Measurements from ENCODE around the gene THSD7B.

THSD7B gene

DNA sequence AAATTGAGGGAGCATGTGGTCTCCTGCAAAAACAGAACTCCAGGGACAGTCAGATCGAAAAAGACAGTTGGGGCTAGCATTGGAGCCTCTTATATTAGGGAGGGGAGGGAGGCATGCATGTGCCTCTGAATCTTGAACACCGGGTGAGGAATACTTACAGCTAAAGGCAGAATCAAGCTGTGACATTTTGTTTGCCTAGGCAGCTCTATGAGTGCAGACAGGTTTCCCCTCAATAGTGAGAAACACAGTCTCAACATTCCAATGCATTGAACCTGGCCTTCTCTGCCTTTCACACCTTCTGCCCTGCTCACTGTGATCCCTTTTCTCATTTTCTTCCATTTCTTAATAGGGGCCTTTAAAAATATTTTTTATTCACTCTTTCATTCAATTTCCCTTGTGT, 140.4 kb downstream of the THSD7B start:
- Histone ChIP-seq H3K27me3 (ENCODE audit: control insufficient read depth in 1 of 2, insufficient read depth in 1 of 2, low read length in 2 of 2) (no peaks in the 10 kb centered on the region), H3K4me2 (ENCODE audit: low read length, poor library complexity, severe bottlenecking) (no peak overlapping the region), H4K8ac (ENCODE audit: low read length) (no peak overlapping the region), H2BK15ac (ENCODE audit: low read depth, poor library complexity, severe bottlenecking) (no peak overlapping the region), H2BK120ac (ENCODE audit: low read depth, low read length) (no peak overlapping the region), H2AK5ac (ENCODE audit: low read length, severe bottlenecking) (no peak overlapping the region), H3K79me1 (replicated peaks; ENCODE audit: low read length, poor library complexity, severe bottlenecking) (no peaks in the 10 kb centered on the region), H2BK5ac (ENCODE audit: low read depth, low read length, poor library complexity, severe bottlenecking) (no peak overlapping the region), H4K91ac (ENCODE audit: low read length) (no peak overlapping the region), H3K36me3 (ENCODE audit: control insufficient read depth in 1 of 2, insufficient read depth in 2 of 2, low read depth in 1 of 2, low read length in 2 of 2) (no peaks in the 10 kb centered on the region), H3K27ac (ENCODE audit: low read length, poor library complexity, severe bottlenecking) (no peak overlapping the region), H2AFZ (ENCODE audit: low read depth, low read length) (no peak overlapping the region), H3K23ac (ENCODE audit: low read length in 2 of 2) (no peak overlapping the region), H3K18ac (ENCODE audit: low read depth in 1 of 2, low read length in 2 of 2) (no peak overlapping the region), H3K9ac (ENCODE audit: low read length) (no peak overlapping the region), H3K4me1 (ENCODE audit: control insufficient read depth, insufficient read depth, low read depth, low read length) (peaks cover 6% of the 10 kb centered on the region), H2BK12ac (ENCODE audit: low read length in 2 of 2) (no peak overlapping the region), H3K4me3 (ENCODE audit: insufficient read depth in 1 of 2, low read depth in 1 of 2, low read length in 2 of 2) (no peak overlapping the region), H3K4ac (ENCODE audit: low read depth in 1 of 2, low read length in 2 of 2) (no peak overlapping the region), H3K14ac (ENCODE audit: low read length in 2 of 2) (no peak overlapping the region), H3K9me3 (ENCODE audit: control insufficient read depth, low read length) (no peaks in the 10 kb centered on the region)
- DNase-seq: no peak
- WGBS: 60% methylated on average over 2 of the region's 2 CpGs

DNA sequence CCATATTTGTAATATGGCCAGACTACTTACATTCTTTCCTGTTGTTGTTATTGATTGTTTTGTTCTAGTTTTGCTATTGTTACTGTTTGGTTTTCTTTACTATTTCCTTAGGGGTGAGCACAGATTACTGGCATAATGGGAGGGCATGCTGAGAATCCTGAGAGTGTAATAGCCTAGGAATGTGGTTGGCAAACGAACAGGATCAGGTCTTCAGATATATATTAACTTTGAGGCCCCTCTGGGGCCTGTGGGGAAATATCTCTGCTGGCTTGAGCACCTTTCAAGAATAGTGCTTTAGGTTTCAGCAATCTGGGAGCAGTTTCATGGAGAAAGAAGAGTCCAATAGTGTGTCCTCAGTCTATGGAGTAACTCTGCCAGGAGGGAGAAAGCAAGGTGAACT, 144.4 kb downstream of the THSD7B start:
- Histone ChIP-seq H3K14ac (ENCODE audit: low read length in 2 of 2) (no peak overlapping the region), H2AK5ac (ENCODE audit: low read length, severe bottlenecking) (peak overlapping the region; percentile 86), H4K8ac (ENCODE audit: low read length) (no peak overlapping the region), H3K9ac (ENCODE audit: low read length) (no peak overlapping the region), H3K18ac (ENCODE audit: low read depth in 1 of 2, low read length in 2 of 2) (no peak overlapping the region), H3K23ac (ENCODE audit: low read length in 2 of 2) (no peak overlapping the region), H4K91ac (ENCODE audit: low read length) (no peak overlapping the region), H2BK5ac (ENCODE audit: low read depth, low read length, poor library complexity, severe bottlenecking) (peak overlapping the region; percentile 91), H3K4ac (ENCODE audit: low read depth in 1 of 2, low read length in 2 of 2) (no peak overlapping the region), H3K27ac (ENCODE audit: low read length, poor library complexity, severe bottlenecking) (peak overlapping the region; percentile 86), H3K36me3 (ENCODE audit: control insufficient read depth in 1 of 2, insufficient read depth in 2 of 2, low read depth in 1 of 2, low read length in 2 of 2) (no peaks in the 10 kb centered on the region), H2AFZ (ENCODE audit: low read depth, low read length) (no peak overlapping the region), H2BK15ac (ENCODE audit: low read depth, poor library complexity, severe bottlenecking) (no peak overlapping the region), H3K79me1 (replicated peaks; ENCODE audit: low read length, poor library complexity, severe bottlenecking) (no peaks in the 10 kb centered on the region), H3K4me2 (ENCODE audit: low read length, poor library complexity, severe bottlenecking) (peak overlapping the region; percentile 38), H3K4me1 (ENCODE audit: control insufficient read depth, insufficient read depth, low read depth, low read length) (no peaks in the 10 kb centered on the region), H2BK12ac (ENCODE audit: low read length in 2 of 2) (no peak overlapping the region), H3K9me3 (ENCODE audit: control insufficient read depth, low read length) (no peaks in the 10 kb centered on the region), H2BK120ac (ENCODE audit: low read depth, low read length) (no peak overlapping the region), H3K4me3 (ENCODE audit: insufficient read depth in 1 of 2, low read depth in 1 of 2, low read length in 2 of 2) (no peak overlapping the region), H3K27me3 (ENCODE audit: control insufficient read depth in 1 of 2, insufficient read depth in 1 of 2, low read length in 2 of 2) (no peaks in the 10 kb centered on the region)
- DNase-seq: no peak
- WGBS: 13% methylated on average over 1 of the region's 1 CpG

GRCh38 chr2:136916131-136916530, 150.8 kb downstream of the THSD7B start:
- H4K91ac ChIP-seq (ENCODE audit: low read length): no peak overlapping the region
- no peak overlapping the region for H2BK12ac ChIP-seq (ENCODE audit: low read length in 2 of 2)
- peaks cover 11% of the 10 kb centered on the region for H3K4me1 ChIP-seq (ENCODE audit: control insufficient read depth, insufficient read depth, low read depth, low read length)
- no peaks in the 10 kb centered on the region for H3K9me3 ChIP-seq (ENCODE audit: control insufficient read depth, low read length)
- no peak overlapping the region for H4K8ac ChIP-seq (ENCODE audit: low read length)
- no peak overlapping the region for H3K4me3 ChIP-seq (ENCODE audit: insufficient read depth in 1 of 2, low read depth in 1 of 2, low read length in 2 of 2)
- no peak overlapping the region for H2AFZ ChIP-seq (ENCODE audit: low read depth, low read length)
- no peak for DNase-seq
- no peaks in the 10 kb centered on the region for H3K79me1 ChIP-seq (replicated peaks; ENCODE audit: low read length, poor library complexity, severe bottlenecking)
- H3K4ac ChIP-seq (ENCODE audit: low read depth in 1 of 2, low read length in 2 of 2): no peak overlapping the region
- H3K27me3 ChIP-seq (ENCODE audit: control insufficient read depth in 1 of 2, insufficient read depth in 1 of 2, low read length in 2 of 2): no peaks in the 10 kb centered on the region
- H3K14ac ChIP-seq (ENCODE audit: low read length in 2 of 2): no peak overlapping the region
- no peak overlapping the region for H3K23ac ChIP-seq (ENCODE audit: low read length in 2 of 2)
- H2AK5ac ChIP-seq (ENCODE audit: low read length, severe bottlenecking): no peak overlapping the region
- no peaks in the 10 kb centered on the region for H3K36me3 ChIP-seq (ENCODE audit: control insufficient read depth in 1 of 2, insufficient read depth in 2 of 2, low read depth in 1 of 2, low read length in 2 of 2)
- no peak overlapping the region for H2BK15ac ChIP-seq (ENCODE audit: low read depth, poor library complexity, severe bottlenecking)
- H3K9ac ChIP-seq (ENCODE audit: low read length): no peak overlapping the region
- no peak overlapping the region for H2BK5ac ChIP-seq (ENCODE audit: low read depth, low read length, poor library complexity, severe bottlenecking)
- 56% methylated on average over 2 of the region's 2 CpGs for WGBS
- H2BK120ac ChIP-seq (ENCODE audit: low read depth, low read length): no peak overlapping the region
- peak overlapping the region; percentile 17 for H3K27ac ChIP-seq (ENCODE audit: low read length, poor library complexity, severe bottlenecking)
- no peak overlapping the region for H3K18ac ChIP-seq (ENCODE audit: low read depth in 1 of 2, low read length in 2 of 2)
- H3K4me2 ChIP-seq (ENCODE audit: low read length, poor library complexity, severe bottlenecking): no peak overlapping the region

DNA sequence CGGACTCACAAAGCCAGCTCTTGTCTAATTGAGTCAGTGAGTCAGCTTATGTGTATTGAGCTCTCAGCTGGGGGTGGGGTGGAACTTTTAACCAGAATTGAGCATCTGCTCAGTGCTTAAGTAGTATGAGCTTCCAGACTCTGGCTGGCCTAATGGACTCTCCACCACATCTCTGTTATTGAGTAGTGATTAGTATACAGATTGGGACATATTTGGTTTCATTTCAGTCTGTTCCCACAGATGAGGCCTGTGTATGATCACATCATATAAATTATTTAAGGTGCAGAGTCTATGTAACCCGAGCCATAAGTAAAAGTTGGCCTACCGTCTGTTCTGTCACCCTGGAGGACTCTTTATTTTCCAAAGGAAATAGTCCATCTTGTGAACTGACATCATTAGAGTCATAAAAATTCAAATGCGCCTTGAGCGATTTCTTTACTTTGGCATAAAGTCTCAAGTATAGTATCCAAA, 152.1 kb downstream of the THSD7B start:
- no peak overlapping the region for H2BK15ac ChIP-seq (ENCODE audit: low read depth, poor library complexity, severe bottlenecking)
- 45% methylated on average over 3 of the region's 5 CpGs for WGBS

More for the DNA sequence above, 152.1 kb downstream of the THSD7B start:
- Histone ChIP-seq H2AFZ (ENCODE audit: low read depth, low read length) (no peak overlapping the region), H2BK12ac (ENCODE audit: low read length in 2 of 2) (no peak overlapping the region), H2AK5ac (ENCODE audit: low read length, severe bottlenecking) (no peak overlapping the region), H2BK120ac (ENCODE audit: low read depth, low read length) (no peak overlapping the region), H3K4me3 (ENCODE audit: insufficient read depth in 1 of 2, low read depth in 1 of 2, low read length in 2 of 2) (no peak overlapping the region), H3K4me1 (ENCODE audit: control insufficient read depth, insufficient read depth, low read depth, low read length) (peaks cover 11% of the 10 kb centered on the region), H4K91ac (ENCODE audit: low read length) (no peak overlapping the region), H3K23ac (ENCODE audit: low read length in 2 of 2) (no peak overlapping the region), H3K14ac (ENCODE audit: low read length in 2 of 2) (no peak overlapping the region), H2BK5ac (ENCODE audit: low read depth, low read length, poor library complexity, severe bottlenecking) (no peak overlapping the region), H3K18ac (ENCODE audit: low read depth in 1 of 2, low read length in 2 of 2) (no peak overlapping the region), H3K4ac (ENCODE audit: low read depth in 1 of 2, low read length in 2 of 2) (no peak overlapping the region), H3K79me1 (replicated peaks; ENCODE audit: low read length, poor library complexity, severe bottlenecking) (no peaks in the 10 kb centered on the region), H3K27ac (ENCODE audit: low read length, poor library complexity, severe bottlenecking) (no peak overlapping the region), H4K8ac (ENCODE audit: low read length) (no peak overlapping the region), H3K9me3 (ENCODE audit: control insufficient read depth, low read length) (no peaks in the 10 kb centered on the region), H3K4me2 (ENCODE audit: low read length, poor library complexity, severe bottlenecking) (no peak overlapping the region), H3K36me3 (ENCODE audit: control insufficient read depth in 1 of 2, insufficient read depth in 2 of 2, low read depth in 1 of 2, low read length in 2 of 2) (no peaks in the 10 kb centered on the region), H3K27me3 (ENCODE audit: control insufficient read depth in 1 of 2, insufficient read depth in 1 of 2, low read length in 2 of 2) (no peaks in the 10 kb centered on the region), H3K9ac (ENCODE audit: low read length) (no peak overlapping the region)
- DNase-seq: no peak

Data from mesenchymal stem cell (in vitro differentiated cells and primary cell).